ENCODE results near the gene CACNA2D4.

The CACNA2D4 gene

GRCh38 chr12:1833596-1834028 is 84.8 kb downstream of the CACNA2D4 start:
- WGBS: 85% methylated on average over 10 of the region's 10 CpGs
- Histone ChIP-seq H3K27ac (ENCODE audit: low read depth, low read length) (no peak overlapping the region), H3K27me3 (ENCODE audit: insufficient read depth, low read length) (peaks cover 20% of the 10 kb centered on the region), H3K36me3 (ENCODE audit: insufficient read depth, low read length) (no peaks in the 10 kb centered on the region), H3K4me3 (ENCODE audit: low read length) (no peak overlapping the region), H3K4me1 (ENCODE audit: insufficient read depth, low read length) (peaks cover 2% of the 10 kb centered on the region; the same call in 1 of the 2 replicates), H3K9me3 (ENCODE audit: insufficient read depth, low read depth, low read length) (no peaks in the 10 kb centered on the region), H3K9ac (ENCODE audit: low read depth, low read length) (no peak overlapping the region)

DNA sequence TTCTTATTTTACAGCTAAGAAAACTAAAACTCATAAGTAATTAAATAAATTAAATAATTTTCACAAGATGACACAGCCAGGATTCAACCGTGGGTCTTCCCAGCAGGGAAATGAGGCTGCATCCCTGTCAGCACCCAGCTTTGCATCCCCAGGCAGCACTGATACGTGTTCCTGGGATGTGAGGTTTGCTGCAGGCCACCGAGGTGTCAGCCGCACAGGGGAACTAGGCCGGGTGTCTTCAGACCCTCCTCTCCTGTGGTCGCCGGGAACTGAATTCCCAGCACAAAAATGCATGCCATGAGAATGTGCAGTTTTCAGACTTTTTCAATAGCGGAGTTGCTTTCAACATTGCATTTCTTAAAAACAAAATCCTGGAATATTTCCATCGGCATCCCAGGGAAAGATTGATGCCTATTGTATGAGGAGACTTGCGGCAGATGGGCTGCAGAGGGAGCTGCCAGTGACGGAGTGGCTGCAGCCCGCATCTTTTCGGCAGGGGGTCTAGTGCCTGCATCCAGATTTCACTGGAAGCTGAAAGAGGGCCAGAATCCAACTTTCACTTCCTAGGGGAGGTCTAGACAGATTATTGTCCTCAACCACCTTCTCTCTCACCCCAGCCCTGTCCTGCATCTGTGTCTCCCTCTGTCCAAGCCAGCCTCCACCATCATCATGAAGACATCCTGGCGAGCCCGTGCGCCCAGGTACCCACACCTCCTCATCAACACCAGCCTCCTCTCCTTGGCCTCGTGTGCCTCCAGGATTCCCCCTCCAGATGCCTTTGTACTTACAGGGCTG is 85.5 kb downstream of the CACNA2D4 start:
- 81% methylated on average over 17 of the region's 17 CpGs for WGBS
- peaks cover 20% of the 10 kb centered on the region for H3K27me3 ChIP-seq (ENCODE audit: insufficient read depth, low read length)
- no peaks in the 10 kb centered on the region for H3K9me3 ChIP-seq (ENCODE audit: insufficient read depth, low read depth, low read length)
- H3K4me3 ChIP-seq (ENCODE audit: low read length): no peak overlapping the region
- H3K36me3 ChIP-seq (ENCODE audit: insufficient read depth, low read length): no peaks in the 10 kb centered on the region
- H3K9ac ChIP-seq (ENCODE audit: low read depth, low read length): no peak overlapping the region
- H3K4me1 ChIP-seq (ENCODE audit: insufficient read depth, low read length): peaks cover 2% of the 10 kb centered on the region; the same call in 1 of the 2 replicates
- H3K27ac ChIP-seq (ENCODE audit: low read depth, low read length): no peak overlapping the region

GRCh38 chr12:1830981-1831963 is 87.2 kb downstream of the CACNA2D4 start:
- no peak overlapping the region for H3K27ac ChIP-seq (ENCODE audit: low read depth, low read length)
- peak overlapping the region; percentile 37 for H3K4me3 ChIP-seq (ENCODE audit: low read length)
- peaks cover 20% of the 10 kb centered on the region for H3K27me3 ChIP-seq (ENCODE audit: insufficient read depth, low read length)
- WGBS: 26% methylated on average over 33 of the region's 34 CpGs
- H3K36me3 ChIP-seq (ENCODE audit: insufficient read depth, low read length): no peaks in the 10 kb centered on the region
- H3K9ac ChIP-seq (ENCODE audit: low read depth, low read length): no peak overlapping the region
- no peaks in the 10 kb centered on the region for H3K9me3 ChIP-seq (ENCODE audit: insufficient read depth, low read depth, low read length)
- no peaks in the 10 kb centered on the region; the same call in 1 of the 2 replicates for H3K4me1 ChIP-seq (ENCODE audit: insufficient read depth, low read length)

- Histone ChIP-seq H3K27me3 (ENCODE audit: insufficient read depth, low read length) (peaks cover 20% of the 10 kb centered on the region), H3K27ac (ENCODE audit: low read depth, low read length) (no peak overlapping the region), H3K4me1 (ENCODE audit: insufficient read depth, low read length) (no peaks in the 10 kb centered on the region; the same call in 1 of the 2 replicates), H3K4me3 (ENCODE audit: low read length) (no peak overlapping the region), H3K9ac (ENCODE audit: low read depth, low read length) (no peak overlapping the region), H3K9me3 (ENCODE audit: insufficient read depth, low read depth, low read length) (no peaks in the 10 kb centered on the region), H3K36me3 (ENCODE audit: insufficient read depth, low read length) (no peaks in the 10 kb centered on the region)
- 74% methylated on average over 3 of the region's 3 CpGs for WGBS
These were observed 88.0 kb downstream of the CACNA2D4 start for GRCh38 chr12:1830401-1830845.

- Histone ChIP-seq H3K27ac (ENCODE audit: low read depth, low read length) (no peak overlapping the region), H3K27me3 (ENCODE audit: insufficient read depth, low read length) (peaks cover 20% of the 10 kb centered on the region), H3K9ac (ENCODE audit: low read depth, low read length) (no peak overlapping the region), H3K9me3 (ENCODE audit: insufficient read depth, low read depth, low read length) (no peaks in the 10 kb centered on the region), H3K36me3 (ENCODE audit: insufficient read depth, low read length) (no peaks in the 10 kb centered on the region), H3K4me3 (ENCODE audit: low read length) (no peak overlapping the region), H3K4me1 (ENCODE audit: insufficient read depth, low read length) (no peaks in the 10 kb centered on the region; the same call in 1 of the 2 replicates)
- 88% methylated on average over 11 of the region's 11 CpGs for WGBS
These were observed 89.0 kb downstream of the CACNA2D4 start for GRCh38 chr12:1829306-1829900.

GRCh38 chr12:1828856-1829255 is 89.6 kb downstream of the CACNA2D4 start:
- peaks cover 20% of the 10 kb centered on the region for H3K27me3 ChIP-seq (ENCODE audit: insufficient read depth, low read length)
- WGBS: 86% methylated on average over 16 of the region's 16 CpGs
- H3K4me3 ChIP-seq (ENCODE audit: low read length): no peak overlapping the region
- no peak overlapping the region for H3K9ac ChIP-seq (ENCODE audit: low read depth, low read length)
- H3K27ac ChIP-seq (ENCODE audit: low read depth, low read length): no peak overlapping the region
- H3K36me3 ChIP-seq (ENCODE audit: insufficient read depth, low read length): no peaks in the 10 kb centered on the region
- no peaks in the 10 kb centered on the region for H3K9me3 ChIP-seq (ENCODE audit: insufficient read depth, low read depth, low read length)
- no peaks in the 10 kb centered on the region; the same call in 1 of the 2 replicates for H3K4me1 ChIP-seq (ENCODE audit: insufficient read depth, low read length)

DNA sequence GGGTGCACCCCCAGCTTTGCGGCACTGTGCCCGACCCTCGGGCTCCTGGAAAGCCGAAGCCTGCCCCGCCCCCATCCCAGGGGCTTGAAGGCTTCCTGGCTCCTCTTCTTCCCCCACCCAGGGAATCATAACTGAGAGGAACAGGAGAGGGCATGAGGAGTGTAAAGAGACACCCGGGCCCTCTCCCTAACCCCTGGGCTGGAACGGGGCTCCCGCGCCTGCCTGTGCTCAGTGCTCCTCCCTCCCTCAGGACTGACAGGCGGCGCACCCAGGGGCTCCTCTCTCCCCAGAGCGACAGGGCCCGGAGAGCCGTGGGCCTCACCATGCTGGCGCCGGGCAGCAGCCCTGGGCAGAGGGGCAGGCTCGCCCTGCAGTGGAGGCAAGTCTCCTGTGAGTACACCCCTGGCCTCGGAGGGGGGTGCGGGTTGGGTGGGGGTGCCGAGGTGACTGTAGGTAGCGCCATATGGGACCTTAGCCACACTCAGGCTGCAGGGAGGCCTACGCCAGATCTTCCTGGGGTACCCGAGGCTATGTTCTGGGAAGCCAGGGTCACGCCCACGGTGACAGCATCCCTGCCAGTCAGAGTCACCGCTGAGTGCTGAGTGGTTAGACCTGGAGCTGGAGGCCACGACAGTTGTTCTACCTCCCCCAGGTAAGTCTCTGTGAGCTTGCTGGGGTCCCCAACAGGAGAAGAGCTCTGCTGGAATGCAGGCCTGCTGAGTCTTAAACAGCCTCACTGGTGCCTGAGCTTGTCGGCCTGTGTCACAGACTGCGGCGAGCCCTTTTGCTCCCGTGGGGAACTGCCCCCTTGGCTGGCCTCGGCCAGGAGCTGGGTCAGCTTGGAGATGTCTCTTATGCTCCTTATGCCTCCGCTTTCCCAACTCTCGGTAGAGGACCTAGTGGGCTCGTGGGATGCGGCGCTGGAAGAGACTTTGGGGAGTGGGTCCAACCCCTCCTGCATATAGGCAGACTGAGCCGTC is 90.3 kb downstream of the CACNA2D4 start:
- no peak overlapping the region for H3K4me3 ChIP-seq (ENCODE audit: low read length)
- no peak overlapping the region for H3K9ac ChIP-seq (ENCODE audit: low read depth, low read length)
- peaks cover 21% of the 10 kb centered on the region for H3K27me3 ChIP-seq (ENCODE audit: insufficient read depth, low read length)
- no peak overlapping the region for H3K27ac ChIP-seq (ENCODE audit: low read depth, low read length)
- no peaks in the 10 kb centered on the region; the same call in 1 of the 2 replicates for H3K4me1 ChIP-seq (ENCODE audit: insufficient read depth, low read length)
- no peaks in the 10 kb centered on the region for H3K36me3 ChIP-seq (ENCODE audit: insufficient read depth, low read length)
- H3K9me3 ChIP-seq (ENCODE audit: insufficient read depth, low read depth, low read length): no peaks in the 10 kb centered on the region
- WGBS: 87% methylated on average over 38 of the region's 38 CpGs

DNA sequence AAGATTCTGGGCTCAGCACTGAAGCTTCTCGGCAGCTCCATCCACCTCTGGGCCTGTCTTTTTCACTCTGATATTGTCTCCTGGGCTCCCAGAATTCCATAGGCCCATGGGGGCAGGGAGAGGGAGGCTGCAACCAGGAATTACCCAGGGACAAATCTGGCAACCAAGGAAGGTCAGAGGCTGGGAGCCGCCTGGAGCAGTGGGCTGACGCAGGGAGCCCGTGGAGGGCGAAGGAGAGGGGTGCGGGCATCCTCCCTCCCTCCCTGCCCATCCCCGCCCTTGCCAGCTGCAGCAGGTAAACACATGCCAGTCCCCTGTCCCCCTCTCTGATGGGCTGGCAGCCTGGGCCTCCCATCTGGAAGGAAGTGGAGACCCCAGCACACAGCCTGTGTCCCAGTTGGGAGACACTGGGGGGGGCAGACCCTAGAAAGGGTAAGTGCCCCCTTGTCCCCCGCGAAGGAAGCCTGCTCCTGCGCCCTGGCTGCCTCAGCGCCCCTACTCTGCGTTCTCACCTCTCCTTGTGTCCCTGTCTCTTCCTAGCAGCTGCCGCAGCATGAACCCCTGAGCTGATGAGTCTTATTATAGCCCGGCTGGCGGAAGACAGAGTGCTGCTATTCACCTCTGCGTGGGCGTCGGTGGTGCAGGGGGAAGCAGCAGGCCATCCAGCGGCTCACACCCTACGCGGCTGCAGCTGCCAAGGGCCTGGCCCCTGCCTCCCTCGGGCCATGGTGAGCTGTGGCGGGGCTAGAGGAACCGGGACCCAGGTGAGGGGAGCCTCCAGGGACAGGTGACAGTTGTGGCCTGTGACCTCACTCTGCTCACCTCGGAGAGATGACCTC is 91.4 kb downstream of the CACNA2D4 start:
- no peak overlapping the region for H3K4me3 ChIP-seq (ENCODE audit: low read length)
- H3K36me3 ChIP-seq (ENCODE audit: insufficient read depth, low read length): no peaks in the 10 kb centered on the region
- peaks cover 27% of the 10 kb centered on the region for H3K27me3 ChIP-seq (ENCODE audit: insufficient read depth, low read length)
- H3K9me3 ChIP-seq (ENCODE audit: insufficient read depth, low read depth, low read length): no peaks in the 10 kb centered on the region
- H3K4me1 ChIP-seq (ENCODE audit: insufficient read depth, low read length): no peaks in the 10 kb centered on the region; the same call in 1 of the 2 replicates
- no peak overlapping the region for H3K9ac ChIP-seq (ENCODE audit: low read depth, low read length)
- H3K27ac ChIP-seq (ENCODE audit: low read depth, low read length): no peak overlapping the region
- WGBS: 87% methylated on average over 25 of the region's 25 CpGs

GRCh38 chr12:1826401-1826800 is 92.1 kb downstream of the CACNA2D4 start:
- 90% methylated on average over 14 of the region's 15 CpGs for WGBS
- Histone ChIP-seq H3K4me3 (ENCODE audit: low read length) (no peak overlapping the region), H3K9ac (ENCODE audit: low read depth, low read length) (no peak overlapping the region), H3K9me3 (ENCODE audit: insufficient read depth, low read depth, low read length) (no peaks in the 10 kb centered on the region), H3K4me1 (ENCODE audit: insufficient read depth, low read length) (no peaks in the 10 kb centered on the region; the same call in 1 of the 2 replicates), H3K27me3 (ENCODE audit: insufficient read depth, low read length) (peaks cover 29% of the 10 kb centered on the region), H3K27ac (ENCODE audit: low read depth, low read length) (no peak overlapping the region), H3K36me3 (ENCODE audit: insufficient read depth, low read length) (no peaks in the 10 kb centered on the region)
